Measurements from ENCODE around the gene ANKRD40. TPM values are rescaled to one million over a fixed set of nuclear protein-coding genes. Genes with fewer than 3 reads are reported as not detected.

The ANKRD40 gene
- total and polyA plus RNA-seq, 2 donors (not counting 1 experiment from before 2014, with no cell fraction given): 13.7 to 35.3 TPM

DNA sequence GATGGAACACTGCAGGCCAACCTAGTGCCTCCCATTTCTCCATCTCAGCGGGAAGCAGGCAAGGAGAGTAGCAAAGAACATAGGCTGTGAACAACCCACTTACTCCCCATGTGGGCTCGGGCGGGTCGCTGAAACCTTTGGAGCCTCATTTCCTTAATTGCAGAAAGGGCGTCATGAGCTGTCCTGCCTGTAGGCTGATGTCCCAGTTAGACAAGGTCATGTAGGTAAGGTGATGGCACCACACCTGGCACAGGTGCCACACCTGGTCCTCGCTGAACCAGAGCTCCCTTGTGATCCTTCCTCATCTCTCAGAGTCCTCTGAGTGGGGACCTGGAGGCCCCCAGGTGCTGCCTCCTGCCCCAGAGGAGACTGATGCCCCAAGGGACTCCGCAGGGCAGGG, 50.1 kb downstream of the ANKRD40 start:
- Mint-ChIP-seq H3K4me1 (no peaks in the 10 kb centered on the region), H3K4me3 (no peak overlapping the region), H3K27me3 (peaks cover 8% of the 10 kb centered on the region), H3K9me3 (ENCODE audit: insufficient read depth) (no peaks in the 10 kb centered on the region), H3K27ac (no peak overlapping the region)
- H3K9ac ChIP-seq (ENCODE audit: low read length): no peak overlapping the region
- no peaks in the 10 kb centered on the region for H3K36me3 ChIP-seq (replicated peaks in 1 of 2; ENCODE audit: control extremely low read depth in 1 of 2, control insufficient read depth in 1 of 2, extremely low read depth in 1 of 2, insufficient read depth in 2 of 2, low read length in 1 of 2)
- no peaks in the 10 kb centered on the region for H3K79me2 ChIP-seq (ENCODE audit: control insufficient read depth, insufficient read depth, low read length)
- TF ChIP-seq EZH2 (IDR thresholded peaks at IDR 0.05; ENCODE audit: borderline replicate concordance, insufficient read depth, low read depth, low read length, poor library complexity, severe bottlenecking): no peak
- ChIA-PET CTCF (no interaction called here), POLR2A (no interaction called here)
- peaks cover 0 to 4% (median 0%) of the 10 kb centered on the region in 4 experiments for H3K27me3 ChIP-seq (replicated peaks in 1 of 4; ENCODE audit: control extremely low read depth in 1 of 4, control insufficient read depth in 3 of 4, insufficient read depth in 4 of 4, low read length in 3 of 4)
- no peak overlapping the region for H3K4me2 ChIP-seq (replicated peaks; ENCODE audit: low read depth, low read length, poor library complexity, severe bottlenecking)
- no peaks in the 10 kb centered on the region for H3K4me1 ChIP-seq (ENCODE audit: control insufficient read depth in 2 of 2, insufficient read depth in 2 of 2, low read length in 2 of 2)
- no peak overlapping the region for H3K27ac ChIP-seq (ENCODE audit: low read length in 2 of 2)
- H3K4me3 ChIP-seq (ENCODE audit: control extremely low read depth in 1 of 5, extremely low read depth in 1 of 5, insufficient read depth in 1 of 5, low read depth in 2 of 5, low read length in 4 of 5): no peak overlapping the region
- 89% methylated on average over 7 of the region's 7 CpGs for WGBS (ENCODE audit: insufficient coverage)
- no peak overlapping the region for H2AFZ ChIP-seq (ENCODE audit: insufficient read depth, low read depth, low read length, poor library complexity, severe bottlenecking)
- H3K9me3 ChIP-seq (ENCODE audit: control extremely low read depth in 1 of 3, control insufficient read depth in 2 of 3, insufficient read depth in 1 of 3, low read length in 2 of 3): peaks cover 0 to 10% (median 2%) of the 10 kb centered on the region in 3 donors
- ATAC-seq (ENCODE audit: low read depth) (no peak), DNase-seq (no peak)
- intact Hi-C loops (cut with micrococcal nuclease): no loop called here
- no peaks in the 10 kb centered on the region for H4K20me1 ChIP-seq (ENCODE audit: control insufficient read depth, insufficient read depth, low read length, poor library complexity, severe bottlenecking)

DNA sequence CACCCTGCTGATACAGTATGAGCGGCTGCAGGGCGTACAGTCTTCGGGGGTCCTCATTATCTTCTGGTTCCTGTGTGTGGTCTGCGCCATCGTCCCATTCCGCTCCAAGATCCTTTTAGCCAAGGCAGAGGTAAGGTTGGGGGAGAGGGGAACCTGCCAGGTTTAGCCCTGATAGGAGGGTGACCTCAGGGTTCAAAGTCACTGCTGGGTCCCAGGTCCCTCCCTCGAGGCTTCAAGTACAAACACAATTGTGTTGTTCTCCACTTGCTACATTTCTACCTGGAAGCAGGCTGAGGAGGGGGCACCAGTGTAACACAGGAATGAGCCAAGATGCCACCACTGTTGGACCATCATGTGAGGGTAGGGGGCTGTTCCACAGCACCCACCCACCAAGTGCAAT, 50.7 kb downstream of the ANKRD40 start:
- TF ChIP-seq EZH2 (IDR thresholded peaks at IDR 0.05; ENCODE audit: borderline replicate concordance, insufficient read depth, low read depth, low read length, poor library complexity, severe bottlenecking): no peak
- TF ChIP-seq, protein P1, sequence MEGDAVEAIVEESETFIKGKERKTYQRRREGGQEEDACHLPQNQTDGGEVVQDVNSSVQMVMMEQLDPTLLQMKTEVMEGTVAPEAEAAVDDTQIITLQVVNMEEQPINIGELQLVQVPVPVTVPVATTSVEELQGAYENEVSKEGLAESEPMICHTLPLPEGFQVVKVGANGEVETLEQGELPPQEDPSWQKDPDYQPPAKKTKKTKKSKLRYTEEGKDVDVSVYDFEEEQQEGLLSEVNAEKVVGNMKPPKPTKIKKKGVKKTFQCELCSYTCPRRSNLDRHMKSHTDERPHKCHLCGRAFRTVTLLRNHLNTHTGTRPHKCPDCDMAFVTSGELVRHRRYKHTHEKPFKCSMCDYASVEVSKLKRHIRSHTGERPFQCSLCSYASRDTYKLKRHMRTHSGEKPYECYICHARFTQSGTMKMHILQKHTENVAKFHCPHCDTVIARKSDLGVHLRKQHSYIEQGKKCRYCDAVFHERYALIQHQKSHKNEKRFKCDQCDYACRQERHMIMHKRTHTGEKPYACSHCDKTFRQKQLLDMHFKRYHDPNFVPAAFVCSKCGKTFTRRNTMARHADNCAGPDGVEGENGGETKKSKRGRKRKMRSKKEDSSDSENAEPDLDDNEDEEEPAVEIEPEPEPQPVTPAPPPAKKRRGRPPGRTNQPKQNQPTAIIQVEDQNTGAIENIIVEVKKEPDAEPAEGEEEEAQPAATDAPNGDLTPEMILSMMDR (IDR thresholded peaks at IDR 0.05): no peak
- ChIA-PET CTCF (no interaction called here), POLR2A (no interaction called here)
- Mint-ChIP-seq H3K4me1 (no peaks in the 10 kb centered on the region), H3K27ac (no peak overlapping the region), H3K4me3 (no peak overlapping the region), H3K9me3 (ENCODE audit: insufficient read depth) (no peaks in the 10 kb centered on the region), H3K27me3 (peaks cover 8% of the 10 kb centered on the region)
- Histone ChIP-seq H3K4me3 (ENCODE audit: control extremely low read depth in 1 of 5, extremely low read depth in 1 of 5, insufficient read depth in 1 of 5, low read depth in 2 of 5, low read length in 4 of 5) (no peak overlapping the region), H3K79me2 (ENCODE audit: control insufficient read depth, insufficient read depth, low read length) (no peaks in the 10 kb centered on the region), H3K9me3 (ENCODE audit: control extremely low read depth in 1 of 3, control insufficient read depth in 2 of 3, insufficient read depth in 1 of 3, low read length in 2 of 3) (peaks cover 0 to 11% (median 6%) of the 10 kb centered on the region in 3 donors), H3K9ac (ENCODE audit: low read length) (no peak overlapping the region), H3K4me1 (ENCODE audit: control insufficient read depth in 2 of 2, insufficient read depth in 2 of 2, low read length in 2 of 2) (no peaks in the 10 kb centered on the region), H4K20me1 (ENCODE audit: control insufficient read depth, insufficient read depth, low read length, poor library complexity, severe bottlenecking) (no peaks in the 10 kb centered on the region), H3K4me2 (replicated peaks; ENCODE audit: low read depth, low read length, poor library complexity, severe bottlenecking) (no peak overlapping the region), H3K27me3 (replicated peaks in 1 of 4; ENCODE audit: control extremely low read depth in 1 of 4, control insufficient read depth in 3 of 4, insufficient read depth in 4 of 4, low read length in 3 of 4) (peaks cover 0 to 4% (median 0%) of the 10 kb centered on the region in 4 experiments), H3K36me3 (replicated peaks in 1 of 2; ENCODE audit: control extremely low read depth in 1 of 2, control insufficient read depth in 1 of 2, extremely low read depth in 1 of 2, insufficient read depth in 2 of 2, low read length in 1 of 2) (no peaks in the 10 kb centered on the region), H3K27ac (ENCODE audit: low read length in 2 of 2) (no peak overlapping the region), H2AFZ (ENCODE audit: insufficient read depth, low read depth, low read length, poor library complexity, severe bottlenecking) (no peak overlapping the region)
- ATAC-seq (ENCODE audit: low read depth) (no peak), DNase-seq (no peak)
- intact Hi-C loops (cut with micrococcal nuclease): no loop called here
- WGBS (ENCODE audit: insufficient coverage): 94% methylated on average over 7 of the region's 7 CpGs

All from B cell (primary cell).